H1 (cell line): Measurements from ENCODE around the gene AFF1.

Experiments
- ATF3 ChIP-seq: IDR thresholded peaks from 2 replicates; pipeline ENCODE4 v1.6.1; 2011; ENCODE audit warnings: low read depth, mild to moderate bottlenecking, low read length; ENCODE audit not compliant: insufficient read depth
- CREB1 ChIP-seq: IDR thresholded peaks from 2 replicates; pipeline ENCODE4 v1.6.1; 2012; ENCODE audit warnings: inconsistent platforms
- CTBP2 ChIP-seq: IDR thresholded peaks from 2 replicates; pipeline ENCODE4 v1.7.0; 2011; ENCODE audit warnings: borderline replicate concordance, mild to moderate bottlenecking, moderate library complexity, mixed read lengths, low read length; ENCODE audit not compliant: insufficient read depth, insufficient read length
- EP300 ChIP-seq, 2 experiments: IDR thresholded peaks; 1 replicate in 1 of 2; 2 replicates in 1 of 2; pipeline ENCODE4 v1.6.1; 2011 to 2012; ENCODE audit warnings: low read depth in 2 of 2, low read length in 2 of 2, mild to moderate bottlenecking in 2 of 2, borderline replicate concordance in 1 of 2, inconsistent platforms in 1 of 2, moderate library complexity in 1 of 2
- MAFK ChIP-seq: IDR thresholded peaks from 2 replicates; pipeline ENCODE4 v1.6.1; 2012; ENCODE audit warnings: low read depth, mild to moderate bottlenecking, improper control_type of control experiment, low read length
- MAX ChIP-seq: IDR thresholded peaks from 2 replicates; pipeline ENCODE4 v1.6.1; 2012; ENCODE audit warnings: inconsistent platforms
- PHF8 ChIP-seq: fragments of 200-600 bp; sonication (generic); conservative IDR thresholded peaks from 2 replicates; pipeline ENCODE4 v1.7.1; 2012; ENCODE audit warnings: low read depth, mild to moderate bottlenecking, inconsistent platforms, low read length, moderate library complexity
- SP1 ChIP-seq: IDR thresholded peaks from 2 replicates; pipeline ENCODE4 v1.6.1; 2011; ENCODE audit warnings: low read depth, low read length
- TBP ChIP-seq: IDR thresholded peaks from 2 replicates; pipeline ENCODE4 v1.6.1; 2011; ENCODE audit warnings: low read depth, low read length, improper control_type of control experiment
- ZNF274 ChIP-seq: IDR thresholded peaks from 2 replicates; pipeline ENCODE4 v1.7.0; 2012; ENCODE audit warnings: low read length, borderline replicate concordance; ENCODE audit errors: extremely low read depth
- TF ChIP-seq, protein P1 (sequence below), 3 experiments: IDR thresholded peaks; 1 replicate in 2 of 3; 2 replicates in 1 of 3; pipeline versions ENCODE4 v1.5.1 to v1.6.1; 2011; ENCODE audit warnings: low read length in 3 of 3, mild to moderate bottlenecking in 3 of 3, inconsistent platforms in 2 of 3, low read depth in 1 of 3, moderate library complexity in 1 of 3; ENCODE audit not compliant: insufficient read depth in 1 of 3; ENCODE audit errors: control extremely low read depth in 1 of 3

DNA sequence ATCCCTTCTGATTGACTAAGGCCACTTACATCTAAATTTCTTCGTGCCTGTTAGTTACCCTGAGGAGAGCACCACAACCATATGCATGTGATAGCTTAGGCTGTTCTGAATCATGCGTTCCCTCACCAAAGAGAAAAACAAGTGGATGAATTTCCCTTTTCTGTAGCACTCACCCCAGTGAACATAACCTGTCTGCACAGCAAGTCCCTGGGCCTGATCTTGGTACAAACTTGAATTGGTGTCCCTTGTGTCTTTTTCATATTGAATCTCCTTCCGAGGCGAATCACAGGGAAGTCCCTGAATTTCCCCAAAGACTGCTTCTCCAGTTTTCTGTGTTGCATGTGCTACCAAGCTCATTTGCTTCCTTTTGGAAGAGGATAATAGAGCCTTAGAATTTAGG is 185.2 kb downstream of the AFF1 start:
- TF ChIP-seq SP1 (no peak), MAX (no peak), ZNF274 (no peak), CREB1 (no peak), CTBP2 (no peak), MAFK (no peak), ATF3 (no peak), PHF8 (no peak), EP300 (IDR thresholded peaks at IDR 0.05; ENCODE audit: borderline replicate concordance in 1 of 2, low read depth in 2 of 2, low read length in 2 of 2) (no peak), TBP (no peak)
- TF ChIP-seq, protein P1, sequence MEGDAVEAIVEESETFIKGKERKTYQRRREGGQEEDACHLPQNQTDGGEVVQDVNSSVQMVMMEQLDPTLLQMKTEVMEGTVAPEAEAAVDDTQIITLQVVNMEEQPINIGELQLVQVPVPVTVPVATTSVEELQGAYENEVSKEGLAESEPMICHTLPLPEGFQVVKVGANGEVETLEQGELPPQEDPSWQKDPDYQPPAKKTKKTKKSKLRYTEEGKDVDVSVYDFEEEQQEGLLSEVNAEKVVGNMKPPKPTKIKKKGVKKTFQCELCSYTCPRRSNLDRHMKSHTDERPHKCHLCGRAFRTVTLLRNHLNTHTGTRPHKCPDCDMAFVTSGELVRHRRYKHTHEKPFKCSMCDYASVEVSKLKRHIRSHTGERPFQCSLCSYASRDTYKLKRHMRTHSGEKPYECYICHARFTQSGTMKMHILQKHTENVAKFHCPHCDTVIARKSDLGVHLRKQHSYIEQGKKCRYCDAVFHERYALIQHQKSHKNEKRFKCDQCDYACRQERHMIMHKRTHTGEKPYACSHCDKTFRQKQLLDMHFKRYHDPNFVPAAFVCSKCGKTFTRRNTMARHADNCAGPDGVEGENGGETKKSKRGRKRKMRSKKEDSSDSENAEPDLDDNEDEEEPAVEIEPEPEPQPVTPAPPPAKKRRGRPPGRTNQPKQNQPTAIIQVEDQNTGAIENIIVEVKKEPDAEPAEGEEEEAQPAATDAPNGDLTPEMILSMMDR (IDR thresholded peaks at IDR 0.05; ENCODE audit: control extremely low read depth in 1 of 3, insufficient read depth in 1 of 3, low read depth in 1 of 3, low read length in 3 of 3) = no peak
